OCI-LY3 (cell line): ENCODE results near the gene MYH9.

Experiments used
- CTCF ChIP-seq: fragments of 200-600, 300-600 bp; sonication (generic); IDR thresholded peaks from 2 replicates; pipeline ENCODE4 v1.5.1; 2014; ENCODE audit warnings: antibody characterized with exemption, low read length, low read depth
- EZH2phosphoT487 ChIP-seq: fragments of 200-600 bp; shearing (Covaris generic); IDR thresholded peaks from 2 replicates; pipeline ENCODE4 v1.6.1; 2018; ENCODE audit warnings: antibody characterized with exemption, mixed run types, low read depth

- no peak for TF ChIP-seq CTCF
- no peak for TF ChIP-seq EZH2phosphoT487
These were observed 7.5 kb upstream of the MYH9 start for GRCh38 chr22:36395055-36395849.
